Measurements from ENCODE around the gene RNF40.

DNA sequence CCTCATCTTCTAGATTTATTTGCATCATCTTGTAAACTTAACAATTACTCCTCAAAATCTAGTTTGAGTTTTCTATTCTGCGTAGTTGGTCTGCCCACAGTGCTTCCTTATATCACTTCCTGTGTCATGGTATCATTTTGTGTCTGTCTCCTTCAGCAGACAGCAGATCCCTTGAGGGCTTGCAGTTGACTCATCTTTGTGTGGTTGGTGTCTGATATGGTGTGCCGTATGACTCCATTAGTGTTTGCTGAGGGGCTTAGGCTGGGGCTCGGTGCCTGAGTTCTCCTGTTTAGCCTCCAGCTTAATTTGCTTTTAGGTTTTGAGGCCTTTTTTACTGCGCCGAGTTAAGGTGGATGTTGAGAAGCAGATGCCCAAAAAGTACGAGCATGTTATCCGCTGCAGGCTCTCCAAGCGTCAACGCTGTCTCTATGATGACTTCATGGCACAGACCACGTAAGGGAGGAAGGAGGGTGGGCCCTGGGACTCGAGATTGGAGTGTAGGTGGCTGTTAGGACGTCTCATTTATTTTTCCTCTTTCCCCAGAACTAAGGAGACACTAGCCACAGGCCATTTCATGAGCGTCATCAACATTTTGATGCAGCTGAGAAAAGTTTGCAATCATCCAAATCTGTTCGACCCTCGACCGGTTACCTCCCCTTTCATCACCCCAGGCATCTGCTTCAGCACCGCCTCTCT, 46.2 kb upstream of the RNF40 start:
- no peak for TF ChIP-seq CHD2 (IDR thresholded peaks at IDR 0.05; ENCODE audit: low read length)
- TF ChIP-seq, protein P1, sequence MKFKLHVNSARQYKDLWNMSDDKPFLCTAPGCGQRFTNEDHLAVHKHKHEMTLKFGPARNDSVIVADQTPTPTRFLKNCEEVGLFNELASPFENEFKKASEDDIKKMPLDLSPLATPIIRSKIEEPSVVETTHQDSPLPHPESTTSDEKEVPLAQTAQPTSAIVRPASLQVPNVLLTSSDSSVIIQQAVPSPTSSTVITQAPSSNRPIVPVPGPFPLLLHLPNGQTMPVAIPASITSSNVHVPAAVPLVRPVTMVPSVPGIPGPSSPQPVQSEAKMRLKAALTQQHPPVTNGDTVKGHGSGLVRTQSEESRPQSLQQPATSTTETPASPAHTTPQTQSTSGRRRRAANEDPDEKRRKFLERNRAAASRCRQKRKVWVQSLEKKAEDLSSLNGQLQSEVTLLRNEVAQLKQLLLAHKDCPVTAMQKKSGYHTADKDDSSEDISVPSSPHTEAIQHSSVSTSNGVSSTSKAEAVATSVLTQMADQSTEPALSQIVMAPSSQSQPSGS (IDR thresholded peaks at IDR 0.05; ENCODE audit: low read length): no peak
- TF ChIP-seq, protein P2, sequence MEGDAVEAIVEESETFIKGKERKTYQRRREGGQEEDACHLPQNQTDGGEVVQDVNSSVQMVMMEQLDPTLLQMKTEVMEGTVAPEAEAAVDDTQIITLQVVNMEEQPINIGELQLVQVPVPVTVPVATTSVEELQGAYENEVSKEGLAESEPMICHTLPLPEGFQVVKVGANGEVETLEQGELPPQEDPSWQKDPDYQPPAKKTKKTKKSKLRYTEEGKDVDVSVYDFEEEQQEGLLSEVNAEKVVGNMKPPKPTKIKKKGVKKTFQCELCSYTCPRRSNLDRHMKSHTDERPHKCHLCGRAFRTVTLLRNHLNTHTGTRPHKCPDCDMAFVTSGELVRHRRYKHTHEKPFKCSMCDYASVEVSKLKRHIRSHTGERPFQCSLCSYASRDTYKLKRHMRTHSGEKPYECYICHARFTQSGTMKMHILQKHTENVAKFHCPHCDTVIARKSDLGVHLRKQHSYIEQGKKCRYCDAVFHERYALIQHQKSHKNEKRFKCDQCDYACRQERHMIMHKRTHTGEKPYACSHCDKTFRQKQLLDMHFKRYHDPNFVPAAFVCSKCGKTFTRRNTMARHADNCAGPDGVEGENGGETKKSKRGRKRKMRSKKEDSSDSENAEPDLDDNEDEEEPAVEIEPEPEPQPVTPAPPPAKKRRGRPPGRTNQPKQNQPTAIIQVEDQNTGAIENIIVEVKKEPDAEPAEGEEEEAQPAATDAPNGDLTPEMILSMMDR (IDR thresholded peaks at IDR 0.05; ENCODE audit: control extremely low read depth in 1 of 3, insufficient read depth in 1 of 3, low read depth in 1 of 3, low read length in 3 of 3): no peak
- TF ChIP-seq POLR2A (IDR thresholded peaks at IDR 0.05; ENCODE audit: control extremely low read depth in 1 of 2, low read depth in 2 of 2, low read length in 2 of 2): no peak
- TF ChIP-seq, protein P3, sequence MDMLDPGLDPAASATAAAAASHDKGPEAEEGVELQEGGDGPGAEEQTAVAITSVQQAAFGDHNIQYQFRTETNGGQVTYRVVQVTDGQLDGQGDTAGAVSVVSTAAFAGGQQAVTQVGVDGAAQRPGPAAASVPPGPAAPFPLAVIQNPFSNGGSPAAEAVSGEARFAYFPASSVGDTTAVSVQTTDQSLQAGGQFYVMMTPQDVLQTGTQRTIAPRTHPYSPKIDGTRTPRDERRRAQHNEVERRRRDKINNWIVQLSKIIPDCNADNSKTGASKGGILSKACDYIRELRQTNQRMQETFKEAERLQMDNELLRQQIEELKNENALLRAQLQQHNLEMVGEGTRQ (IDR thresholded peaks at IDR 0.05; ENCODE audit: low read length): no peak
- TF ChIP-seq EP300 (IDR thresholded peaks at IDR 0.05; ENCODE audit: borderline replicate concordance in 1 of 2, low read depth in 2 of 2, low read length in 2 of 2): no peak
- TF ChIP-seq SAP30 (IDR thresholded peaks at IDR 0.05; ENCODE audit: insufficient read depth, insufficient replicate concordance, low read length): no peak
- TF ChIP-seq SRF (IDR thresholded peaks at IDR 0.05; ENCODE audit: low read depth, low read length): no peak
- no peak for TF ChIP-seq EZH2 (IDR thresholded peaks at IDR 0.05; ENCODE audit: low read depth, low read length, severe bottlenecking)

Data from H1 (cell line).